ENCODE data around the gene MAPK13. TPM values are rescaled to one million over a fixed set of nuclear protein-coding genes. Genes with fewer than 3 reads are reported as not detected.
"Not testable (repeated sequence)": the region's sequence is repeated elsewhere in the genome, so short reads cannot be mapped to it uniquely, and the experiment has no call there.

MAPK13 gene
- 0.70 TPM for total RNA-seq
- long read RNA-seq: 0 reads

DNA sequence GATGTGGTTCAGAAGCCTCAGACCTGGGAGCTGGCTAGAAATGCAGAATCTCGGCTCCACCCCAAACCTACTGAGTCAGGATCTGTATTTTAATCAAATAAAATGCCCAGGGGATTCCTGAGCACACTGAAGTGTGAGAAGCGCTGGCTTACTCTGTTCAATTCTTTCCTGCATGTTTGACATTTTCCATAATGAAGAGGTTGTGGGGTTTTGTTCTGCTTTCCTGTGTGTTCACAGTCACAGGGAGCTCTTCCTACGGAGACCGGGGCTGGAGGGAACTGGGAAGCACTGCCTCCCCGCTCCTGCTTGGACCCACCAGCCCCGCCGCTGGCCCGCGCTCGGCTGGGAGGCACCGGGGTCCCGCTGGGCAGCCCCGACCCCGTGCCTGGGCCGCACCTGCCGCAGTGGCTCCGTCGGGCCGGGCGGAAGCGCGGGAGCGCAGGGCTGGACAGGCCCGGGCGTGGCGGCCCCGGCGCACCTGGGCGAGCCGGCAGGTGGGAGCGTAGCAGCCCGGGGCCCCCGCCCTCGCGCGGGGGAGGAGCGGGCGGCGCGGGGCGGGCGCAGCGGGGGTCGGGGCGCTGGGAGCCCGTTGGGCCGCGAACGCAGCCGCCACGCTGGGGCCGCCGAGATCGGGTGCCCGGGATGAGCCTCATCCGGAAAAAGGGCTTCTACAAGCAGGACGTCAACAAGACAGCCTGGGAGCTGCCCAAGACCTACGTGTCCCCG lies at the start of gene MAPK13:
Gene MAPK13, plus strand, starts transcription at position 573 of the 726 bp plus-strand sequence. Its CDS starts 70 bp downstream, at position 643.
- DNase-seq (ENCODE audit: missing footprints): no peak
- no peak for ATAC-seq
- intact Hi-C loops (cut with DNase I): no loop called here

- DNase-seq (ENCODE audit: missing footprints) (no peak), ATAC-seq (no peak)
- intact Hi-C loops (cut with DNase I): no loop called here
These were observed 48.0 kb upstream of the MAPK13 start for GRCh38 chr6:36082318-36082717.

GRCh38 chr6:36083446-36083845 lies 46.9 kb upstream of the MAPK13 start:
- intact Hi-C loops (cut with DNase I): no loop called here
- DNase-seq (ENCODE audit: missing footprints) (no peak), ATAC-seq (no peak)

GRCh38 chr6:36088204-36088603 lies 42.1 kb upstream of the MAPK13 start:
- DNase-seq (ENCODE audit: missing footprints); ATAC-seq; intact Hi-C loops (cut with DNase I): not testable (repeated sequence)

GRCh38 chr6:36089048-36089447 lies 41.3 kb upstream of the MAPK13 start:
- intact Hi-C loops (cut with DNase I): no loop called here
- ATAC-seq (no peak), DNase-seq (ENCODE audit: missing footprints) (no peak)

- DNase-seq (ENCODE audit: missing footprints): no peak
- intact Hi-C loops (cut with DNase I): no loop called here
- ATAC-seq: no peak
These were observed 36.1 kb upstream of the MAPK13 start for GRCh38 chr6:36094238-36094637.

- peak; percentile 92 for ATAC-seq
- intact Hi-C loops (cut with DNase I): loop anchor here (1.0 kb wide), 1 partner anchor 68 kb away; the partner anchor contains the start of gene MAPK14
- peak; percentile 91 for DNase-seq (ENCODE audit: missing footprints)
These were observed 35.4 kb upstream of the MAPK13 start for GRCh38 chr6:36094753-36095496.

DNA sequence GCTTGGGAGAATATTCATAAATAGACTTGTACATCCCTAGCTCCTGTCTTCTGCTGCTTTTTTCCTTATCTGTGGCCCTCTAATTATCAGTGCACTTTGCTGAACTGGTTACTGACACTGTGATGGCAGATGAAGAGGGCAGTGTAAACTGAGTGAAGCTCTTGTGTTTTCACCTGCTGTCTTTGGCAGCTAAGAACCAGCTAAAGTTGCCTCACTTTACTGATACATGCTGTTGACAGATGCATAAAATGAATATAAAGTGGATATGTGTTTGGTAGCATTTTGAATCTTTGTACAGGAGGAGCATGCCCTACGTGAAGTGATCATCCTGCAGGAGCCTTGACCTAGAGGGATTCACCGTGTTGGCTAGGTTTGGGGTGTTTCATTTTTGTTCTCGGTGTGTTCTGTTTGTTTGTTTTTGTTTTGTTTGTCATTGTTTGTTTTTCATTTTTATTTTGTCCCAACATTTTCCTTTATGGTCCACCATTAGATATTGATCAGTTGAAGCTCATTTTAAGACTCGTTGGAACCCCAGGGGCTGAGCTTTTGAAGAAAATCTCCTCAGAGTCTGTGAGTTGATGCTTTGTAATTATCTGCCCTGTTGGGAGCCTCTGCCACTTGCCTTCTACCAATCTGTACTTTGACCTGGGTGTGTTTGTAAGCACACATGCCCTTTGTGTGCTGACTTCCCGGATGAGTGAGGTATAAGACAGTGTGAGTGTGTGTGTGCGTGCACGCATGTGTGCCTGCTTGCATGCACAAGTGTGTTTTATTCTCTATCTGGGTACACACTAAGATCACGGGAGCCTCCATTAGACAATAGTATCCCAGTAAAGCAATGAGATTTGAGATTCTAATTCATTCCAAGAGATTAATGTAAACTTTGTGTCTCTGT lies 34.6 kb upstream of the MAPK13 start:
- ATAC-seq: no peak
- intact Hi-C loops (cut with DNase I): loop anchor here (1.0 kb wide), 1 partner anchor 68 kb away; the partner anchor contains the start of gene MAPK14
- no peak for DNase-seq (ENCODE audit: missing footprints)

DNA sequence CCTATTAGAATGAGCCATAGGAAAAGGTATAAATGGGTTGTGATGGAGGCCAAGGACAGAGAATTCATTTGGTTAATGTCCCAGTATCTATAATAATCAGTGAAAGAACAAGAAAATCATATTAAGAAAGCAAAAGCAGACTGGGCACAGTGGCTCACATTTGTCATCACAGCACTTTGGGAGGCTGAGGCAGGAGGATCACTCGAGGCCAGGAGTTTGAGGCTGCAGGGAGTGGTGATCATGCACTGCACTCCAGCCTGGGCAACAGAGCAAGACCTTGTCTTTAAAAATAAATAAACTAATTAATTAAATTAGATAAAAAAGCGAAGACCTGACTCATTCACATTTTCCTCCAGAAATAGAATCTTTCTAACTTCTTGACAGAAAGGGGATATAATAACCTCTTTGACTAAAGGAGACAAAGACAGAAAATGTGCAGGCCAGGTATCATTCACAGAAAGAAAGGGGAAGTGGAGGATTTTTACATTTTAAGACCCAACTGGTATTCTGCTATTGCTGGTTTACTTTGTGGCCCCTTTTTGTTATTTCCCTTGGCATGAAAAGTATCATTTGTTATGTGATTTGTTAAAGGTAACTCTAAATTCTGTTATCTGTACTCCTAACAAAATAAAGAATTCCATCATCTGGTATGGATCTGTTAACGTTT lies 31.9 kb upstream of the MAPK13 start:
- DNase-seq (ENCODE audit: missing footprints): no peak
- ATAC-seq: no peak
- intact Hi-C loops (cut with DNase I): no loop called here

GRCh38 chr6:36098920-36099647 lies 31.2 kb upstream of the MAPK13 start:
- DNase-seq (ENCODE audit: missing footprints): no peak
- ATAC-seq: peak; percentile 62

GRCh38 chr6:36099869-36100483 lies 30.3 kb upstream of the MAPK13 start:
- intact Hi-C loops (cut with DNase I): no loop called here
- DNase-seq (ENCODE audit: missing footprints) (no peak), ATAC-seq (peak; percentile 35)

More at GRCh38 chr6:36098920-36099647, 31.2 kb upstream of the MAPK13 start:
- intact Hi-C loops (cut with DNase I): no loop called here

GRCh38 chr6:36101691-36102090 lies 28.6 kb upstream of the MAPK13 start:
- DNase-seq (ENCODE audit: missing footprints) (no peak), ATAC-seq (no peak)
- intact Hi-C loops (cut with DNase I): no loop called here

GRCh38 chr6:36102853-36103252 lies 27.5 kb upstream of the MAPK13 start:
- no peak for ATAC-seq

DNA sequence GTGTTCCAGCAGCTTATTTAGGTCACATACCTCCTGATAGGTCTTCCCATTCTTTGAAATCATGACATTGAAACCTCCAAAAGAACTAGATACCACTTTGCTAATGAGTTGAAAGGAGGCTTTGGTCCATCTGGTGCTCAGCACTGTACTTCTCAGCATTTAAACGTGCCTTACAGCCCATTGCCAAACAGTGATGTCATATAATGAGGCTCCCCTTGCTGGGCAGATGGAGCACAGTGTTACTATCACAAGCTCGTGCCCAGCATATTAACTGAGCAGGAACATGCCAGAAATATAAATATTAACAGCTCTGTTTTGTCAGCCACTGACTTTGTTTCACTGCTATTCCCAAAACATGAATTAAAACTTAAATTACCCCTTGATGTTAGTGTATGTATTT lies 25.5 kb upstream of the MAPK13 start:
- no peak for DNase-seq (ENCODE audit: missing footprints)
- no peak for ATAC-seq
- intact Hi-C loops (cut with DNase I): no loop called here

More at GRCh38 chr6:36102853-36103252, 27.5 kb upstream of the MAPK13 start:
- intact Hi-C loops (cut with DNase I): no loop called here
- no peak for DNase-seq (ENCODE audit: missing footprints)

GRCh38 chr6:36109092-36109491 lies 21.2 kb upstream of the MAPK13 start:
- ATAC-seq (no peak), DNase-seq (ENCODE audit: missing footprints) (no peak)
- intact Hi-C loops (cut with DNase I): no loop called here

DNA sequence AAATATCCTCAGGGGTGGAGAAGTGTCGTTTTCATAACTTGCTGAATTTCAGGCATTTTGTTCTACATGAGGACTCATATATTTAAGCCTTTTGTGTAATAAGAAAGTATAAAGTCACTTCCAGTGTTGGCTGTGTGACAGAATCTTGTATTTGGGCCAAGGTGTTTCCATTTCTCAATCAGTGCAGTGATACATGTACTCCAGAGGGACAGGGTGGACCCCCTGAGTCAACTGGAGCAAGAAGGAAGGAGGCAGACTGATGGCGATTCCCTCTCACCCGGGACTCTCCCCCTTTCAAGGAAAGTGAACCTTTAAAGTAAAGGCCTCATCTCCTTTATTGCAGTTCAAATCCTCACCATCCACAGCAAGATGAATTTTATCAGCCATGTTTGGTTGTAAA lies 20.3 kb upstream of the MAPK13 start:
- intact Hi-C loops (cut with DNase I): no loop called here
- ATAC-seq (peak; percentile 34), DNase-seq (ENCODE audit: missing footprints) (no peak)

- intact Hi-C loops (cut with DNase I): no loop called here
- ATAC-seq (no peak), DNase-seq (ENCODE audit: missing footprints) (no peak)
These were observed 19.4 kb upstream of the MAPK13 start for GRCh38 chr6:36110863-36111262.

Measured in Right ventricle myocardium inferior (tissue), 1 donor.